NCI-H69 (cell line): ENCODE results near the gene TMEM213.
A peak's percentile ranks its signal among the peaks of the same experiment; 100 is the strongest.

Experiments used
- DNase-seq: peaks from one replicate; lab custom pipeline; 2025; lab: John Stamatoyannopoulos, UW

TMEM213 gene

DNA sequence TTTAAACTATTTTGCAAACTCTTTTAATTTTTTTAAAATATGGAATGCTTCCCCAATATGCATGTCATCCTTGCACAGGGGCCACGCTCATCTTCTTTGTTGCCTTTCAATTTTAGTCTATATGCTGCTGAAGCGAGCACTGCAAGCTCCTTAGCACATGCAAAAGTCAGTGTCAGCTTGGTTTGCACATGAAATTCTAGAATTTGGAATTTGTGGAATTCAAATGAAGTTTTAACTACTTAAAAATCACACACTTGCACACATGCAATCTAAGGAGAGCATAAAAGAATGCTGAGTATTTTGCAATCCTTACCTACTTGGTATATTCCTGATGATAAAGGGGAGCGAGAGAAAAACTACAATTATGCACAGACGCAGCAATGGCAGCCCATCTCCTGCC is 78.5 kb downstream of the TMEM213 start:
- no peak for DNase-seq

DNA sequence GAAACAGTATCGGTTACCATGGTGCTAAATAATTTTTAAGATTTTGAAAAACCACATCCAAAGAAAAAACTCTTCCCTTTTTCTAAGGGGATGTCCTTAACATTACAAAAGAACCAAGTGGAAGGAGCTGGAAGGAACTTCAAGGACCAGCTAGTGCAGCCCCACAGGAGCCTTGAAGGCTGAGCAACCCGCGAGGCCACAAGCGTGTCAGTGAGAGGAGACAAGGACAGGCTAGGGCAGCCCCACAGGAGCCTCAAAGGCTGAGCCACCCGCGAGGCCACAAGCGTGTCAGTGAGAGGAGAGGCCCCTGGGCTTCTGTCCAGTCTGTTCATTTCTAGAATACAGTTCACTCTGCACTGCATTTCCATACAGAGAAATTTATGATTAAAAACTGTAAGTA is 80.3 kb downstream of the TMEM213 start:
- DNase-seq: no peak

DNA sequence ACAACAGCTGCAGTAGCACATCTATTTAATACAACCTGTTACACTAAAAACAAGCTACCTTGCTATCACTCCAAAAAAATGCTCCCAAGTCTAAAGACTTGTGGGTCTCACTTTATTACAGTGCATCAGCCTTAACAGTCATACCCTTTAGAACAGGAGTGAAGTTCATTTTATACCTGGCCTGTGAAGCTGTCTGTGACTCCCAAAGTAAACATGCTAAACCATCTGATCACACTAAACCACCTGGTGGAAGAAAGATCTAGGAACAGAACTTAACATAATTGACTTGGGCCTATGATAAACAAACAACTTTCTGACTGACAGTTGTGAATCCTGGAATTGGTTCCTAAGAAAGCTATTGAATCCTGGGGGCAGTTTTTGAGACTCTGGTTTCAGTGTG is 81.1 kb downstream of the TMEM213 start:
- no peak for DNase-seq

DNA sequence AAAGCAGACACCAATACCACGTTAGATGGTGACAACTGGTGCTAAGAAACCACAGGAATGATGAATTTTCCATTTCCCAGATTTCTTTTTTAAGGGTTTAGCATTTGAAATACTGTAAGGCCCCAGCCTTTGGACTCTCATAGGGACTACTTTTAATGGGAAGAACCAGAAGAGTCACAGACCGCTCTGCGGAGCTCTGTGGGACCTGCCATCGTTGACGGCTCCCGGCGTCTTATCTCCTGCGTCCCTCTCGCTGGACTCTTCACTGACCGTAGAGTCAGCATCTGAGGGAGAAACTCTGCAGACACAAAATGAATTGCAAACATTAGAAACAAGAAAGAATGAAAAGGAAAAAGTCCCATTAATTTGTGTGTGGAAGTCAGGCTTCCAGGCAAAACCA is 81.6 kb downstream of the TMEM213 start:
- DNase-seq: no peak

DNA sequence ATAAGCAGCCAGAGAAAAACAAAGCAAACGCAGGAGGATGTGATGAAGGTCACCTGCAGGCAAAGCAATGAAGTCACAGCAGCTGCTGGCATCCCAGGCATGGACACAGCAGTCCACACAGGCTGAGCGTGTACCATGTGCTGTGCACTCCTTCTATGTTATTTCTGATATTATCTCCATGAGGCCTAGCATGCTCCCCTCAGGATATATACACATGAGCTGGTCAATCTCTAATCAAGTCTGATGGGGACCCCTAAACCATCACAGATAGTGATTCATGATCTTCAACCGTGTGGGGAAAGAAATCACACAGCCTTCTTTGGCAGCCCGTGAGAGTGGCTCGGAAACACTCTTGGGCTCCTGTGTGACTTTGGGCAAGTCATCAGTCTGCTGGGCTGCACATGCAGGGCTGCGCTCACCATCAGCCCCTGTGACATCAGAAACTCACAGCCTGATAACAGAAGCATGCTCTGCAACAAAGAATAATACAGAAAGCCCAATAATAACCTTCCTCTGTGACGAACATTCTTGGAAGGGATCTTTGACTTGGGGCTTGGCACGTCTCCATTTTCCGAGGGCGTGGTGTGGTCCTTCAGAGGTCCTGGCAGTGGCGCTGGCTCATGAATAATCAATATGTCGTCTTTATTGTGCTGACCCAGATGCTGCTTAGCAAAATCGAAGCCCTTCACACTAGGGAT is 83.2 kb downstream of the TMEM213 start:
- no peak for DNase-seq

DNA sequence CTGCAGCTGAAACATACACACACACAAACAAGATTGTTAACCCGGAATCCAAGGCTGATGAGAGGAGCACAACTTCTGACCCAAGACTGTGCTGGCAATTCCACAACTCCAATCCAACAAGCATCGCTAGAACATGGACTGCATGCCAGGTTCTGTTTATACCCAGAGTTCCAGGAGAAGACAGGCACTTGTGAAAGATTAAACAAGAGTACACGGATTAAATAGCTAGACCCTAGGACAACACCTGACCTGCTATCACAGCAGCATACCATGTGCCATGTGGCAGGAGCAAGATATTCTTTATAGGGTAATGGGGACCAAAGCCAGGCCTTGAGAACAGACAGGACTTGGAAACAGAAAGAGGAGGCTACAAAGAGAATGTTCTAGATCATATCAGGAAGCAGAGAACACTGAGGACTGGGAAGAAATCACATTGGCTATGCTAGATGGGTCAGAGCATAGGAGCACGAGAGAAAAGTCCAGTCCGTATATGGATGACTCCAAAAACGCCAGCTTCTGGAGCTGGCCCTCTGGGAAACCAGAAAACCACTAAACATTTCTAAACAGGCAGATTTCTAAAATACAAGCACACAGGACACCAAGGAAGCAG is 83.9 kb downstream of the TMEM213 start:
- no peak for DNase-seq

DNA sequence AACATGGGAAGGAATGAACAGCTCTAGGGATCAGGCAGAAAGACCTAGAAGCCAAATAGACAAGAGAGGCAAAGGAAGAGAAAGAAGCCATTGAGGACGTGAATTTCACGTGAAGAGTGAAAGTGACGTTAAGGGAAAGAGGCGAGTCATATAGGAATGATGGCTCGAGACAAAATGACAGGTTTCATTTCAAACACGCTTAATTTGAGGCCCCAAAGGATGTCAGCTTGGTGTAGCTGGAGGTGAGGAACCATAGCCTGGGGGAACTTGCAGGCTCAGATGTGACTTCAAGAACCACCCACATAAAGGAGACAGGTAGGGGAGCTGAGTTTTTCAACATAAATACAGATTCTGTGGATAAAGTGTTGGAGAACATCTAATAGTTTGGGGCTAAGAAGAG is 84.5 kb downstream of the TMEM213 start:
- peak; percentile 20 for DNase-seq

DNA sequence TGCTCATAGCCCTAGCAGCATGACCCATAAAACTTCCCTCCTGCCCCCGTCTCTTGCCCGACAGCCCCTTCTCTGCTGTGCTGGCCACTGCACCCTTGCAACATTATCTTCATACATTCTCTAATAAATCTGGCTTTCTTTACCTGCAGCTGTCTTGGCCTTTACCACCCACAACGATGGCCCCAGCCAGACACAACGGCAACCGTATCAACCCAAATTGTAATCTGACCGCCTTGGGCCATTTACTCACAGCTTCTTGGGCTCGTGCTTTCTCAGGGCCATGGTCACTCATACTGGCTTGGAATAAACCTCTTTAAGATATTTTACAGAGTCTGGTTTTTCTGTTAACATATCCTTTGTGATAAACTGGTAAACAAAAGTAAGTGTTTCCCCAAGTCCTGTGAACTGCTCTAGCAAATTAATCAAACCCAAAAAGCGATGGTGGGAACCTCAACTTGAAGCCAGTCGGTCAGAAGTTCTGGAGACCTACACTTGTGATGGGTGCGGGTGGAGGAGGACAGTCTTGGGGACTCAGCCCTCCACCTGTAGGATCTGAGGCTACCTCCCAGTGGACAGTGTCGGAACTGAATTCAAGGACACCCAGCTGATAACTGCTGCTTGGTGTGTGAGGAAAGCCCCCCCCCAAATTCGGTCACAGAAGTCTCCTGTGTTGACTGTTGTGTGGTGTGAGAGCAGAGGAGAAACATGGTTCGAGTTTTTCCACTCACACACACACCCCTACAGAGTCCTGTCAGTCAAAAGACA is 87.8 kb downstream of the TMEM213 start:
- DNase-seq: peak; percentile 27

DNA sequence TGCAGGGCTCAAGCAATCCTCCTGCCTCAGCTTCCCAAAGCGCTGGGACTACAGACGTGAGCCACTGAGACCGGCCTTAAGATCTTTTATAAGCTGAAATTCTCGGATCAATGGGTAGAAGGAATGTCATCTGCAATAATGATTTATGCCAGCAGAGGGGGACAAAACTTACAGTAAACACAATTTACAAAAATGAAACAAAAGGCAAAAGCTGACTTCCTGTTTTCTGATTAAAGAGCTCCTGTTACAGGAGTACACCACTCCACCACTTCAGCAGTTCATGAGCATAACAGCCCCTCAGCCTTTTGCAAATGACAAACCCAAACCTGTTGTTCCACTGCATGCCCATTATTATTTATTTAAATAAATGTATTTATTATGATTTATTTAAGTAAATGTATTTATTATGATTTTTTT is 88.7 kb downstream of the TMEM213 start:
- peak; percentile 84 for DNase-seq

DNA sequence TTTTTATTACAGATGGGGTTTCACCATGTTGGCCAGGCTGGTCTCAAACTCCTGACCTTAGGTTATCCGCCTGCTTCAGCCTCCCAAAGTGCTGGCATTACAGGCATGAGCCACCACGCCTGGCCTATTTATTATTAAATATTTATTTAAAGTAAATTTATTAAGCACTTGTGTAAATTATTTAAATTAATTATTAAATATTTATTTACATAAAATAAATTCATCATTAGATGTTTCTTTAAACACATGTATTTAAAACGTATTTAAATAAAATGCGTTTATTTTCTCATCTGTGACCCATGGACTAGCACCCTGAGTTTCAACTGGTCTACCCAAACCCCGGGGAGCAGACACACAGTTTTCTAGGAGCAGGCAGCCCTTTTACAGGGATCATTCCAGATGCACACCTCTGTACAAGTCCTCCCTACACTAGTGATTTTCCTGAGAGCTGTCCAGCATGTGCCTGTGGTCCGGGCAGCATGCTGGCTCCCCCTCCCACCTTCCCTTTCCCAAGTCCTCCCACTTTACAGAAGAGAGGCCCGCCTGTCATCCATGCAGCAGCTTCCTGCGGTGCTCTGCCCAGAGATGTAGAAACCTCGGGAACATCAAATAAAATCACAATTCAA is 89.4 kb downstream of the TMEM213 start:
- DNase-seq: peak; percentile 38
